Retinal pigment epithelial cell (primary cell): Measurements from ENCODE around the gene RBMS3.
"Not testable (repeated sequence)": the region's sequence is repeated elsewhere in the genome, so short reads cannot be mapped to it uniquely, and the experiment has no call there.

ENCODE experiments used
- DNase-seq: peaks from one replicate; pipeline ENCODE4 v3.0.0-alpha.2; 2010; ENCODE audit warnings: low read depth
- H3K4me3 ChIP-seq: 2 replicates; pipeline ENCODE4 v1.5.1; 2011; ENCODE audit warnings: mild to moderate bottlenecking, low read length, control low read depth, moderate library complexity
- CTCF ChIP-seq: conservative IDR thresholded peaks from 2 replicates; pipeline ENCODE4 v1.5.1; 2011; ENCODE audit warnings: low read depth, low read length, control low read depth, inconsistent platforms

The RBMS3 gene

GRCh38 chr3:29346828-29347227, 66.0 kb downstream of the RBMS3 start:
- DNase-seq, result no peak
- peak; percentile 10 for TF ChIP-seq CTCF
- H3K4me3 ChIP-seq, result no peak overlapping the region

- DNase-seq, result no peak
- TF ChIP-seq CTCF, result no peak
- no peak overlapping the region for H3K4me3 ChIP-seq
Observed at GRCh38 chr3:29347412-29347811, 66.5 kb downstream of the RBMS3 start.

GRCh38 chr3:29348316-29348715, 67.4 kb downstream of the RBMS3 start:
- H3K4me3 ChIP-seq, result no peak overlapping the region
- TF ChIP-seq CTCF, result no peak

GRCh38 chr3:29349049-29349448, 68.2 kb downstream of the RBMS3 start:
- TF ChIP-seq CTCF, result no peak
- DNase-seq, result no peak
- H3K4me3 ChIP-seq, result no peak overlapping the region

More at GRCh38 chr3:29348316-29348715, 67.4 kb downstream of the RBMS3 start:
- DNase-seq, result no peak

- H3K4me3 ChIP-seq, result no peak overlapping the region
- TF ChIP-seq CTCF, result no peak
- no peak for DNase-seq
Observed at GRCh38 chr3:29353807-29354206, 72.9 kb downstream of the RBMS3 start.

- no peak for DNase-seq
- TF ChIP-seq CTCF, result no peak
- H3K4me3 ChIP-seq, result no peak overlapping the region
Observed at GRCh38 chr3:29354894-29355293, 74.0 kb downstream of the RBMS3 start.

- no peak for DNase-seq
- TF ChIP-seq CTCF, result no peak
- no peak overlapping the region for H3K4me3 ChIP-seq
Observed at GRCh38 chr3:29356062-29356461, 75.2 kb downstream of the RBMS3 start.

GRCh38 chr3:29360289-29360688, 79.4 kb downstream of the RBMS3 start:
- not testable (repeated sequence) for DNase-seq, H3K4me3 ChIP-seq
